Measurements from ENCODE around the gene MCM3.
A peak's percentile ranks its signal among the peaks of the same experiment; 100 is the strongest.

Gene MCM3

DNA sequence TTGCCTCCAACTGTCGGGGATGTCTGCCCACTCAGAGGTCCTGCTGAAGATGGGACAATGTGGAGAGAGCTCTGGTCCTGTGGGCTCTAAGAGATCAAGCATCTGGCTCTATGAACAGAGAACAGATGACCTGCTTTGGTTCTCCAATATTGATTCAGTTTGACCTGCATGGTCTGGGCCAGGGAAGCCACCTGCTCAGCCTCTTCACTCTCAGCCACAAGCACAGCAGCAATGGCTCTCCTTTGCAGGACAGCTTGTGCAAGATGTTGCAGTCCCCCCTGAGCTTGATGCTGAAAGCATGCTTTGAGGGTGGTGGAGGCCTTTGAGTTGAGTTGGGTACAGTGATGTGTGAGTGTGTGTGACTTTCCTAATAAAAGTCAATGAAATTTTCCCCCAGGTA, 18.6 kb upstream of the MCM3 start:
- DNase-seq (ENCODE audit: low read depth in 2 of 2), result no peak

- DNase-seq (ENCODE audit: low read depth in 2 of 2), result no peak
Observed at GRCh38 chr6:52301326-52301725, 16.8 kb upstream of the MCM3 start.

DNA sequence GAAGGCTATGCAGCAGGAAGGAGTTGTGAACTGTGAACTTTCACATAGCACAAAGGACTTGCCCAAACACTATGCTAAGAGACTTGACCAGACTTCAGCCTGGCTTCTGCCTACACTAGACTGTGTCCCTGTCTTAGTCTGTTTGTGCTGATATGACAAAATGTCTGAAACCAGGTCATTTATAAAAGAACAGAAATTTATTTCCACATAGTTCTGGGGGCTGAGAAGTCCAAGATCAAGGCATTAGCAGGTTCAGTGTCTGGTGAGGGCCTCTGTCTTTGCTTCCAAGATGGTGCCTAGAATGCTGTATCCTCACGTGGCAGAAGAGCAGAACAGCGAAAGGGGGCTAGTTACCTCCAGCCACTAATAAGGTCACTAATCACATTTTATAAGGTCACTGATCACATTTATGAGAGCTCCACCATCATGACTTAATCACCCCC, 16.0 kb upstream of the MCM3 start:
- DNase-seq (ENCODE audit: low read depth in 2 of 2), result no peak

GRCh38 chr6:52299653-52300052, 15.1 kb upstream of the MCM3 start:
- DNase-seq (ENCODE audit: low read depth in 2 of 2), result no peak

DNA sequence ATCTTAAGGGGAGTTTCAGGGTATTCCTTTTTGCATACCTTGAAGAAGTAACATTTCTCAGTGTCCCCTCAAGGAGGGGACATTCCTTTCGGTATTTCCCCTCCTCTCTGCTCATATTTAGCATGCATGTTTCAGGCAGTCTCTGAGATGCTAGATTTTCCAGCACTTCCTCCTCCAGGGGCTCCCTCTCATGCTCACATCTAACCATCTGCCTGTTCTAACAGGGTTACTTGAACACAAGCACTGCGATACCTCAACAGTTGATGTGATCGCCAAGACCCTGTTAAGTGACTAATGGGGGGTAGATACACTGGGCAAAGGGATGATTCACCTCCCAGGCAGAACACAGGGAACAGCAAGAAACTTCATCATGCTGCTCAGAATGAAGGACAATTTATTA, 12.9 kb upstream of the MCM3 start:
- no peak for DNase-seq (ENCODE audit: low read depth in 2 of 2)

- no peak for DNase-seq (ENCODE audit: low read depth in 2 of 2)
Observed at GRCh38 chr6:52293067-52293466, 8.5 kb upstream of the MCM3 start.

DNA sequence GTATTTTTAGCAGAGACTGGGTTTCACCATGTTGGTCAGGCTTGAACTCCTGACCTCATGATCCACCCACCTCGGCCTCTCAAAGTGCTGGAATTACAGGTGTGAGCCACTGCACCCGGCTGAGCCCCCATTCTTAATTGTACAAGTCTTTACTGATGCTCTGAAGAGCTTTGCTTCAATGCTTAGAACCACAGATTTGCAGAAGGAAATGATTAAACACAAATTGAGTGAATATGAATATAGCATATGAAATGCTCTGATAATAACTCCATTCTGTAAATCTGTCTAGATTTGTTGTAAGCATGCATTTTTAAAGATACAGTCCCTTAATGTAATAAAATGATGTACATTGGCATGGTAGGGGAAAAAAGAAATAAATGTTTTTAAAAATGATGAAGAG, 4.3 kb upstream of the MCM3 start:
- no peak for DNase-seq (ENCODE audit: low read depth in 2 of 2)

DNA sequence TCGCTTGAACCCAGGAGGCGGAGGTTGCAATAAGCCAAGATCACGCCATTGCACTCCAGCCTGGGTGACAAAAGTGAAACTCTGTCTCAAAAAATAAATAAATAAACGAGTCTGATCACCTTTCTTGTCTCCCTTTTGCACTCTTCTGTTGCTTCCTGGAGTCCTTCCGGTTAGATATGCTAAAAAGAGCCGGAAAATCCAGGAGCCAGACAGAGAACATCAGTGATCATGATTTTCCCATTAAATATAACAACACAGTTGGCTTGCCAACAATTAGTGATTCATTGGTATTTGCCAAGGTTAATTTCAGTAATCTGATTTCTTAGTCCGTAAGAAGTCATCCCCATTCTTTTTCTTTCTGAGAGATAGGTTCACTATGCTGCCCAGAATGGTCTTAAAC, 3.7 kb upstream of the MCM3 start:
- DNase-seq (ENCODE audit: low read depth in 2 of 2), result no peak

- DNase-seq (ENCODE audit: low read depth in 2 of 2), result peak in 1 of 2 donors; percentile 35
Observed at GRCh38 chr6:52286798-52287432, 2.4 kb upstream of the MCM3 start.

DNA sequence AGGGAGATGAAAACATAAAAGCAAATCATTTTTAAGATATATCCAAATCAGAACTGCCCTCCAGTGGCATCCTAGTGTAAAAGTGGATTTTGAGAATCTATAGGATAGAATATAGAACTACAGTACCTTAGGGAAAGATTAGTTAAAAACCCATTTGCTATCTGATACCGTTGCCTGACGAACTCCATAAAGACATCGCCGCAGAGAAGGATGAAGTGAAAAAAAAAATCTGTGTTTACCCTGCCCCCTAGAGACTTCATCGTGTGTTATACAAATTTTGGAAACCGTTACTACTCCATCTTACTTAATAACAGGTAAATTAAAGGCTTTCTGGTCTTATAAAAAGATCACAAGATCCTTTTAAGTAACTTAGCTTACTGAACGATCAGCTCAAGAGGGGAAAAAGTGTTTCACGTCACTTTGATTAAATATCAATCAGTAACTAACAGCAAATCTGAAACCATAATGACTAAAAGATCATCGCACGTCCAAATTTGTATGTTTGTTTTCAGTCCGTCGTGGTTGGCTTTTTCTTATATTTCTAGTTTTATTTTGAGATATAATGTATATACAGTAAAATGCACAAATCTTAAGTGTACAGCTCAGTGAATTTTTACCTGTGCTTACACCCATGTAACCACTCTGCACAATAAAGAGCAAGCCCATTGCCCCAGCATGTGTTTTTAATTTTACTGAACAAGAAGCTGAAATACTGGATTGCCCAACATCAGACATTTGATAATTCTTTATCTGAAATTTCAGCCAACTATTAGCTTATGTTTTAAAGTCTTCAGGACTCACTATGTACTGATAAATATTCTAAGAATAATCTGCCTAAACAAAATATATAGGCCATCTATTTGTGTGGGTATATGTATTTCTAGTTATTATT, 881 bp upstream of the MCM3 start:
- no peak for DNase-seq (ENCODE audit: low read depth in 2 of 2)

GRCh38 chr6:52284131-52284459, 447 bp downstream of the MCM3 start:
- no peak for DNase-seq (ENCODE audit: low read depth in 2 of 2)

GRCh38 chr6:52283111-52283510, 1.4 kb downstream of the MCM3 start:
- DNase-seq (ENCODE audit: low read depth in 2 of 2), result no peak

GRCh38 chr6:52276130-52276529, 8.4 kb downstream of the MCM3 start:
- DNase-seq (ENCODE audit: low read depth in 2 of 2), result no peak

DNA sequence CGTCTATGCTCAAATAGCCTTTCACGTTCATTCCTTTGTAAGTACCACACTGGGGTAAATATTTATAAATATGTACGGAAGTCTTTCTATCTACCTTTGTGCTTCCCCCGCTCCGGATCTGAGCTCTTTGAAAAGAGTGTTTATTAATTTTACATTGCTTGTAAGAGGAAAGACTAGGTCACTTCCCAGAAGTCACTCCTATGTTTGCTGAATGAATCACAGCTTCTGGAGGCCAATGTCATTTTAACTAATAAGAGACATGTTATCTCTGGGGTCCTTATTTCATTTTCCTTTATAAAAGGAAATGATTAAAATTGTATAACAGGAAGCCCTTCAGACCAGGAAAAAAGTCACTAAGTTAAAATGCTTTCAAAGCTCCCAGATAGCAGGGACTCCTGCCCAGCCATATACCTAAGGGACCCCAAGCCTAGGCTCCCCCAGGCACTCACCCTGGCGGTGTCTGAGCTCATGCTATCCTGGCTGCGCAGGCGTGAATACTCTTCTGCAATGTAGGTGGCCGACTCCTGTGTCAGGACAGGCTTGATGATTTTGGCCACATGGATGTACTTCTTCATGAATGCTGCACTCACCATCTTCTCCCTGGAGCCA, 12.6 kb downstream of the MCM3 start:
- DNase-seq (ENCODE audit: low read depth in 2 of 2), result no peak

- DNase-seq (ENCODE audit: low read depth in 2 of 2), result peak in 1 of 2 donors; percentile 48
Observed at GRCh38 chr6:52263709-52264540, 20.6 kb downstream of the MCM3 start.

DNA sequence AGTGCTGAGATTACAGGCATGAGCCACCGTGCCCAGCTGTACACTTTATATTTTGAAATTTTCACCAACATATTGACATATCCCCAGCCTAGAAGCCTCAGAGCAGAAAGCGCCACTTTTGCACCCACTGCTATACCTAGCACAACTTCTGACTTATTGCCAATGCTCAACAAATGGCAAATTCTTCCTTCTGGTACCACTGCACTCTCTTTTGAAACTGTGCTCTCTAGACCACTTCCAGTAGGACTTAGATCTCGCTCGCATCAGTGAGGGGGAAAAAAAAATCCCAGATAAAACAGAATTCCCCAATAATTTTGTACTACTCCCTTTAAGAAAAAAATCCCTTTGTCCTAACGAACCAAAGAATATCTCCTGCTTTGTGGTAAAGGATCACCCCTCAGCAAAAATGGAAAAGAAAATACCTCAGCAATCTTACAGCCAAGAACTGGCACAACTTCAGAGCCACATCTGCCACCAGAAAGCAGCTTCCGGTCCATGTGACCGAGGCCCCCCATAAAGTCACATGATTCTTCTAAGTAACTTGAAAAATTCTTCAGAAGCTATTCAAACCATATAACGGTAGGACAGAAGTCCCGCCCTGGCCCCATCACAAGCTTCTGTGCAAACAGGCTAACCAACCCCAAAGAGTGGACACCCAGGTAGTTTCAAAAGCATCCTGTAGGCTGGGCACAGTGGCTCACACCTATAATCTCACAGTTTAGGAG, 21.8 kb downstream of the MCM3 start:
- DNase-seq (ENCODE audit: low read depth in 2 of 2), result no peak

- no peak for DNase-seq (ENCODE audit: low read depth in 2 of 2)
Observed at GRCh38 chr6:52261229-52261628, 23.3 kb downstream of the MCM3 start.

DNA sequence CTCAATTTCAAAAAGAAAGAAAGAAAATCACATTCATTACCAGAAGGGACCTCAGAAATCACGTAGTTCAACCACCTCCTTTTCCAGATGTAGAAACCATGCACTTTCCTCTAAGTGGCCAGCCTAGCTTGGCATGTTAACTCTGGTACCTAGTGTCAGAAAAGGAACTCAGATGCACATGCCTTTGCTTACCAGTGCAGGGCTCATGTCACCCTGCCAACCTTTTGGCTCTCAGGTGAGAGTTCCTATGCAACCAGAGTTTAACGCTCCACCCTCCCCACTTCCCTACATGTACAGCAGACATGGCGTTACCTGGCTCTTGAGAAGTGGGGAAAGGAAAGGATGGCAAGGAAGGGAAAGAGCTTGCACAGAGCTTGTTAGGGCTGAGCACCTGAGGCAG, 23.9 kb downstream of the MCM3 start:
- no peak for DNase-seq (ENCODE audit: low read depth in 2 of 2)

- DNase-seq (ENCODE audit: low read depth in 2 of 2), result no peak
Observed at GRCh38 chr6:52255434-52255833, 29.1 kb downstream of the MCM3 start.

- DNase-seq (ENCODE audit: low read depth in 2 of 2), result no peak
Observed at GRCh38 chr6:52254731-52255378, 29.7 kb downstream of the MCM3 start.

DNA sequence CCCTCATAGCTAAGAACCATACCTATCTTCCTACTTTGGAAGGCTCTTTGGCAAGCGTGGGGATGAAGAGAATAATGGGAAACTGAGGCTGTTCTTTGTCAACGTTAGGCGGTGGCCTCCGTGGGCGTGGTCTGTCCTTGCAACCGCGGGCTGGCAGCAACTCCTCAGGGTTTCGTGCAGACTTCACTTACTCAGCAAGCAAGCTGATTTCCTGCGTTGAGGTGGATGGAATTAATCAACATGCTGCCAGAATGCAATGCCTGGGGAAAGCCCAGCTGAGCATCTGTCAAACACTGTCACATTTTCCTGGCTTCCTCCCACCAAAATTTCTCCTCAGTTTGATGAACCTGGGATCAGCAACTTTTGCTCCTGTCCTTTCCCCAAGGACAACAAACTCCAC, 31.0 kb downstream of the MCM3 start:
- DNase-seq (ENCODE audit: low read depth in 2 of 2), result no peak

Data from stimulated activated CD4-positive, alpha-beta T cell treated with anti-CD3 and anti-CD28 coated beads, Interleukin-1b, Interleukin-23, amount 100 ng/mL, for 1 hour (primary cell).